Measurements from ENCODE around the gene EEFSEC. TPM values are rescaled to one million over a fixed set of nuclear protein-coding genes. Genes with fewer than 3 reads are reported as not detected.

The EEFSEC gene
- total and polyA plus RNA-seq, 8 donors: 5.9 to 9.8 (median 7.4) TPM

DNA sequence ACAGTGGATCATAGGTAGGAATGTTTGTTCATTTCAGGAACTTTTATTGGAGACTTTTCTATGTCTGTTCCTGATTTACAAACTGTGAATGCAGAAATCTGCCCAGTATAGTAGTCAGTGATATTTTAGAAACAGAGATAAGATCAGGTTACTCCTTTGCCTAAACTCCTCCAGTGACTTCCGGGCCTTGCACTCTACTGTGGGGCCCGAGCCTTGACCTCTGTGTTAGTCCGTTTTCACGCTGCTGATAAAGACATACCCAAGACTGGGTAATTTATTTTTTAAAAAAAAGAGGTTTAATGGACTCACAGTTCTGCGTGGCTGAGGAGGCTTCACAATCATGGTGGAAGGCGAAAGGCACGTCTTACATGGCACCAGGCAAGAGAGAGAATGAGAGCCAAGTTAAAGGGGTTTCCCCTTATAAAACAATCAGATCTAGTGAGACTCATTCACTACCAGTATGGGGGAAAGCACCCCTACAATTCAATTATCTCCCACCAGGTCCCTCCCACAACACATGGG is 186.3 kb downstream of the EEFSEC start:
- no peak overlapping the region for H3K27ac ChIP-seq
- no peak for ATAC-seq
- TF ChIP-seq, protein P1, sequence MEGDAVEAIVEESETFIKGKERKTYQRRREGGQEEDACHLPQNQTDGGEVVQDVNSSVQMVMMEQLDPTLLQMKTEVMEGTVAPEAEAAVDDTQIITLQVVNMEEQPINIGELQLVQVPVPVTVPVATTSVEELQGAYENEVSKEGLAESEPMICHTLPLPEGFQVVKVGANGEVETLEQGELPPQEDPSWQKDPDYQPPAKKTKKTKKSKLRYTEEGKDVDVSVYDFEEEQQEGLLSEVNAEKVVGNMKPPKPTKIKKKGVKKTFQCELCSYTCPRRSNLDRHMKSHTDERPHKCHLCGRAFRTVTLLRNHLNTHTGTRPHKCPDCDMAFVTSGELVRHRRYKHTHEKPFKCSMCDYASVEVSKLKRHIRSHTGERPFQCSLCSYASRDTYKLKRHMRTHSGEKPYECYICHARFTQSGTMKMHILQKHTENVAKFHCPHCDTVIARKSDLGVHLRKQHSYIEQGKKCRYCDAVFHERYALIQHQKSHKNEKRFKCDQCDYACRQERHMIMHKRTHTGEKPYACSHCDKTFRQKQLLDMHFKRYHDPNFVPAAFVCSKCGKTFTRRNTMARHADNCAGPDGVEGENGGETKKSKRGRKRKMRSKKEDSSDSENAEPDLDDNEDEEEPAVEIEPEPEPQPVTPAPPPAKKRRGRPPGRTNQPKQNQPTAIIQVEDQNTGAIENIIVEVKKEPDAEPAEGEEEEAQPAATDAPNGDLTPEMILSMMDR (IDR thresholded peaks at IDR 0.05): no peak
- H3K4me1 ChIP-seq: peaks cover 12 to 54% (median 36%) of the 10 kb centered on the region in 3 donors
- peak in 1 of 6 donors; percentile 20 for DNase-seq
- no peak for FAIRE-seq
- intact Hi-C loops (cut with DNase I): no loop called here
- H3K36me3 ChIP-seq: peaks cover 0 to 4% (median 0%) of the 10 kb centered on the region in 3 donors
- 71 to 72% methylated on average over 7 of the region's 7 CpGs for WGBS, 2 donors
- no peak overlapping the region for H3K4me3 ChIP-seq
- no peaks in the 10 kb centered on the region for H3K27me3 ChIP-seq
- H3K9me3 ChIP-seq: no peaks in the 10 kb centered on the region

DNA sequence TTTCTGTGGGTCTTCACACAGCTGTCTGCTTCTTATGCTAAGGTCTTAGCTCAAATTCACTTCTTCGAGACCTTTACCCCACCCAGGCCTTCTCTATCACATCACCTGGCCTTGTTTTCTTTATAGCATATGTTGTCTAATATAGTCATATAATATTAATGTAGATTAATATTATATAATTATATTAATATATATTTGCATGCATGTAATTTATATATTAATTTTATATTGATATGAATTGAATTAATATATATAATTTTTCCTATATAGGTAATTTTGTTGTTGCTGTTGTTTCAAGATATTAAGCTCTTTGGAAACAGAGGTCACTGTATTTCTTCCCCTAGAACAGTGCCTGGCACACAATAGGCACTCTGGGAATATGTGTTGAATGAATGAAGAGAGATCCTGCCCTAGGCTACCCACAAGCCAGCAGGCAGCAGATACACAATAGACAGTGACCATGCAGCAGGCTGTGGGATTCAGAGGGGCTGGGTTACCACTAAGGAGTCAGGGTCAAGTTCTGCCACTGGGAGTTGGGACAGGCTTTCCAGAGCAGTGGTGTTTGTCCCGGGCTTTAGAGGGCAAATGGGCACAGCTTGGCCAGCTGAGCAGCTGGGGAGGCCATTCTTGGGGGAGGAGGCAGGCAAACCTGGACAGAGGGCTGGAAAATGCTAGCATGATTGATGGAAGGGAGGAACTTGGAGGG is 187.1 kb downstream of the EEFSEC start:
- FAIRE-seq (no peak), DNase-seq (peak in 1 of 6 donors; percentile 32), ATAC-seq (no peak)
- Histone ChIP-seq H3K36me3 (peaks cover 0 to 4% (median 0%) of the 10 kb centered on the region in 3 donors), H3K4me3 (no peak overlapping the region), H3K4me1 (peaks cover 12 to 48% (median 30%) of the 10 kb centered on the region in 3 donors), H3K27me3 (no peaks in the 10 kb centered on the region), H3K9me3 (no peaks in the 10 kb centered on the region), H3K27ac (no peak overlapping the region)
- TF ChIP-seq, protein P1 (IDR thresholded peaks at IDR 0.05): no peak
- intact Hi-C loops (cut with DNase I): no loop called here
- WGBS, 2 donors: 52 to 74% methylated on average over 2 of the region's 2 CpGs

GRCh38 chr3:128340904-128341555 is 187.7 kb downstream of the EEFSEC start:
- no peaks in the 10 kb centered on the region for H3K27me3 ChIP-seq
- intact Hi-C loops (cut with DNase I): no loop called here
- no peak for FAIRE-seq
- peaks cover 12 to 41% (median 28%) of the 10 kb centered on the region in 3 donors for H3K4me1 ChIP-seq
- H3K27ac ChIP-seq: no peak overlapping the region
- DNase-seq: peak in 1 of 6 donors; percentile 45
- TF ChIP-seq, protein P1 (IDR thresholded peaks at IDR 0.05): no peak
- no peaks in the 10 kb centered on the region for H3K9me3 ChIP-seq
- peaks cover 0 to 4% (median 0%) of the 10 kb centered on the region in 3 donors for H3K36me3 ChIP-seq
- no peak overlapping the region for H3K4me3 ChIP-seq
- WGBS, 2 donors: 96 to 97% methylated on average over 13 of the region's 13 CpGs
- ATAC-seq: no peak

DNA sequence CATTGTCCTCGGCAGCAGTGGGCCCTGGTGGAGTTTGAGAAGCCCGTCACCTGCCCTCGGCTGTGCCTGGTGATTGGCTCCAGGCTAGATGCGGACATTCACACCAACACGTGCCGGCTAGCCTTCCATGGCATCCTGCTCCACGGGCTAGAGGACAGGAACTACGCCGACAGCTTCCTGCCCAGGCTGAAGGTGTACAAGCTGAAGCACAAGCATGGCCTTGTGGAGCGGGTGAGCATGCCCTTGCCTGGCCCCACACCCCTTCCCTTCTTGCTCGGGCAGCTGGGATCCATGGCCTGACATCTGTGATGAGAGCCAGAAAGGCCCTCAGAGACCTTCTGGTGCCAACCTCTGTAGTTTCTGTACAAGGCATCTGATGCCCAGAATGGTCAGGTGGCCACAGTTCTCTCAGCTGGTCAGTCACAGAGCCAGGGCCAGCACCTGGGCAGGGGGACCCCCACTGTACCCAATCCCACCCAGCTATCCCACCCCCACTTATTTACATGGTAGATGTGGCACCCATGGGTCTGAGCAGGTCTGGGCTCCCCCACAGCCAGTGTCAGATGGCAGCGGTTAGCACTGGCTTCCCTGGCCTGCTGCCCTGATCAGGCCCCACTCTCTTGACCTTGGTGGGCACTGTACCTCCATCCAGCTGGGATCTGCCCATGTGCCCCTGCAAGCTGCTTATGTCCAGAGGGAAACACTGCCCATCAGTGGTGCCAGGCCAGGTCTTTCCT is 188.5 kb downstream of the EEFSEC start:
- TF ChIP-seq, protein P1 (IDR thresholded peaks at IDR 0.05): no peak
- Histone ChIP-seq H3K27ac (no peak overlapping the region), H3K4me1 (peaks cover 12 to 35% (median 24%) of the 10 kb centered on the region in 3 donors), H3K9me3 (no peaks in the 10 kb centered on the region), H3K27me3 (no peaks in the 10 kb centered on the region), H3K36me3 (peaks cover 0 to 4% (median 0%) of the 10 kb centered on the region in 3 donors), H3K4me3 (no peak overlapping the region)
- ATAC-seq: no peak
- intact Hi-C loops (cut with DNase I): no loop called here
- FAIRE-seq: no peak
- peak in 1 of 6 donors; percentile 48 for DNase-seq
- 91 to 93% methylated on average over 12 of the region's 12 CpGs for WGBS, 2 donors

All from pancreas (tissue), 10 donors.